H1 (cell line): ENCODE data around the gene ITSN1. TPM values are rescaled to one million over a fixed set of nuclear protein-coding genes. Genes with fewer than 3 reads are reported as not detected.

Source experiments
- CEBPB ChIP-seq: IDR thresholded peaks from 2 replicates; pipeline ENCODE4 v1.6.1; 2012; ENCODE audit warnings: low read depth, low read length
- KDM1A ChIP-seq: fragments of 200-600, 300-600 bp; sonication (generic); IDR thresholded peaks from 2 replicates; pipeline ENCODE4 v1.7.1; 2016; ENCODE audit warnings: mild to moderate bottlenecking, low read length, borderline replicate concordance
- RFX5 ChIP-seq: IDR thresholded peaks from 2 replicates; pipeline ENCODE4 v1.6.1; 2011; ENCODE audit warnings: low read depth, low read length, improper control_type of control experiment, borderline replicate concordance
- polyA plus RNA-seq, 7 experiments: library from polyadenylated mRNA; depleted of rRNA in 3 of 7; stranded (reverse) in 5 of 7; unstranded in 2 of 7; fragments of >200 nt in 5 of 7; fragments of 200-250 nt in 2 of 7; gene quantifications; 1 replicate in 5 of 7; 2 replicates in 1 of 7; 4 replicates in 1 of 7; pipeline versions ENCODE4 v1.2.1 to v1.2.3, GENCODE V29; 2011 to 2013; ENCODE audit warnings: missing spikeins in 2 of 7, mixed read lengths in 2 of 7
- total RNA-seq: library from RNA; stranded (reverse); fragmentation: NEBNext Ultra II Directional; extraction: Animal tissue kit (Norgen Biotek cat#: 25700); gene quantifications from 2 replicates; pipeline ENCODE4 v1.2.1, GENCODE V29; 2021

ITSN1 gene
- total and polyA plus RNA-seq, 2 of the 8 experiments (the other 6 are each of a cell fraction or from before 2014, with no cell fraction given): 60.8 to 78.1 TPM

DNA sequence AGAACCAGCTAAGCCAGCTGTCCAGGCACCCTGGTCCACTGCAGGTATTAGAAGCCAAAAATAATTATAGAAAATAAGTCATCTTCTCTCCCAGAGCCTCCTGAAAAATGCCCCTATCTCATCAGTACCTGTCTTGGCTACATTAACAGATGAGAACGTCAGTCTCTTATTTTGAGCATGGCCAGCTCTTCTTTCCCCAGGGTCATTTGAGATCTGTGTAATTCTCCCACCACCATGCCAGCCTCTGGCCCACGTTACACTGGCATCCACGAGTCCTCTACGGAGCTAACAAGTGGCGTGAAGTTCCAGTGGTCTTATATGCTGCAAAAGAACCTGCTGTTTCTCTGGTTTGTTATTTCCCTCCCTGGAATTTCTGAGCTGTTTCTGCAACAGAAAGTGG, 155.3 kb downstream of the ITSN1 start (continued):
- TF ChIP-seq RFX5 (no peak), KDM1A (no peak), CEBPB (no peak)
